ENCODE results near the gene TRIAP1.
"Not testable (repeated sequence)": the region's sequence is repeated elsewhere in the genome, so short reads cannot be mapped to it uniquely, and the experiment has no call there.

The TRIAP1 gene

GRCh38 chr12:120445911-120446843, at the start of gene TRIAP1, which contains the start of gene GATC:
TSS of gene TRIAP1 (minus strand) at chr12:120446384. CDS start at chr12:120446372, 12 bp downstream.
TSS of gene GATC (plus strand) at chr12:120446444. CDS start at chr12:120446481, 37 bp downstream.
- DNase-seq (ENCODE audit: low read depth) = peak; percentile 67
- H3K4me3 ChIP-seq (ENCODE audit: control insufficient read depth, low read depth, low read length) = peak within 1 kb of the TSS; percentile 99
- TF ChIP-seq CTCF (conservative IDR thresholded peaks at IDR 0.05; ENCODE audit: control insufficient read depth, insufficient read depth, low read depth, low read length) = no peak

DNA sequence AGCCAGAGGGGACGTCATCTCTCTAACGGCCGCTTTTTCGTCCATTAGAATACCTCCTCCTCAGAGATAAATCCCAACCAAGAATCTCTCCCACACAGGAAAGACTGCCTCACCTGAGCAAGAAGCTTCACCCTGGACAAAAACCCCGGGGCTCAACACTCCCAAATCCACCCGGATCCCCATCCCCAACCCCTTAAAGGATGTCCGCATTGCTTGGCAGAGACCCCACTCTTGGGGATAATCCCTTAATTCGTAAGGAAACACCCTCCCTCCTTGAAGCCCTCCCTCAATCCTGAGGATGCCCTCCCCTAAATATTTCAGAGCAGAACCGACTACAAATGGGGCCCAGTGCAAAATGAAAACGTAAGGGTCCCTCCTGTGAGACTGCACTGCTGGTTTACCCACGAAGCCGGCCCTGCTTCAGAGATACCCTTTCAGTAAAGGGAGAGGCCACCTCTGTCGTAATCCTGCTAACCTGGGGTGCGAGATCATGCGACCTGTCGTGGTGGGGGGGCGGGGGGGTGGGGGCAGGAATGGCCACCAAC, 49.1 kb upstream of the TRIAP1 start:
- DNase-seq (ENCODE audit: low read depth) = no peak
- TF ChIP-seq CTCF (conservative IDR thresholded peaks at IDR 0.05; ENCODE audit: control insufficient read depth, insufficient read depth, low read depth, low read length) = no peak
- peak overlapping the region; percentile 69 for H3K4me3 ChIP-seq (ENCODE audit: control insufficient read depth, low read depth, low read length)

DNA sequence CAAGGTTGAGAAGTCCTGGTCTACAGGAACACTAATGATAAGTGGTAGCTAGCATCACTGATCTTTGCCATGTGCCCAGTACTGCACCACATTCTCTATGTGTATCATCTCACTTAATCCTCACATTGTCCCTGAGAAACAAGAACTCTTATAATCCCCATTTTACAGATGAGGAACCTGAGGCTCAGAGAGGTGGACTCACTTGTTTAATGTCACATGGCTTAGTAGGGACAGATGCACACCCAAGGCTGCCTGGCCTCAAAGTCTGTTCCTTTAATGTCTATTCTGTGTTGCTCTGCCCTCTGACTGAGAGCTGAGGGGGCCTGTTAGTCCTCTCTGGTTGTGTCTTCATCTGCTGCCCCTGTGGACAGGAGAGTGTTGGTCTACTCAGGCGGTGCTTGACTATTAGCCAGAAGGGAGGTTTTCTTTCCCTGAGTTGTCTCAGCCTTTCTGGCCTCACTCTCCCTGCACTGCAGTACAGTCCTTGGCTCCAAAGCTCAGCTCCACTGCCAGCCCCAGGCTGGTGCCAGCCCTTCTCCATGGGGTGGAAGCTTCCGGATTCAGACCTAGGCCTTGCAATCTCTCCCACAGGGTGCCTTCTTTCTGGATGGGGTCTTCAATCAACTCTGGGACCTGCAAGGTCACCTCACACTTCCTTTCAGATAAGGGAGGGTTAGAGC, 44.8 kb upstream of the TRIAP1 start:
- no peak for TF ChIP-seq CTCF (conservative IDR thresholded peaks at IDR 0.05; ENCODE audit: control insufficient read depth, insufficient read depth, low read depth, low read length)
- DNase-seq (ENCODE audit: low read depth) = no peak
- no peak overlapping the region for H3K4me3 ChIP-seq (ENCODE audit: control insufficient read depth, low read depth, low read length)

DNA sequence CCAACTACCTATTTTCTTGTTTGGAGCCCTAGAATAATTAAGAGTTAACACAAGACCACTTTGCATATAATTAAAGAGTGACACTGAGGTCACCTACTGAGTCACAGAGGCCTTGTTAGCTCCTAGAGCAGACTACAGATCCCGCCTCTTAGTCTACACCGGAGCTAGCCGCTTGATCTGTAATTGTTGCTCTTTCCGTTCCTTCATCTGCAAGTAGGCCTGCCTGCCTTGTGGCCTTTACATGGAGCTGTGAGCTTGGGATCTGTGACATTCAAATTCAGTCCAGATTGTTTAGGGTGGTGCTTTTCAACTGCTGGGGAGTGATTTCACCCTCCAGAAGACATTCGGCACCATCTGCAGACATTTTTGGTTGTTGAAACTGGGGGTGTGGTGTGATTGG, 44.1 kb upstream of the TRIAP1 start:
- no peak for DNase-seq (ENCODE audit: low read depth)
- no peak overlapping the region for H3K4me3 ChIP-seq (ENCODE audit: control insufficient read depth, low read depth, low read length)
- no peak for TF ChIP-seq CTCF (conservative IDR thresholded peaks at IDR 0.05; ENCODE audit: control insufficient read depth, insufficient read depth, low read depth, low read length)

GRCh38 chr12:120489018-120489417, 42.8 kb upstream of the TRIAP1 start:
- peak; percentile 60 for DNase-seq (ENCODE audit: low read depth)
- no peak for TF ChIP-seq CTCF (conservative IDR thresholded peaks at IDR 0.05; ENCODE audit: control insufficient read depth, insufficient read depth, low read depth, low read length)
- H3K4me3 ChIP-seq (ENCODE audit: control insufficient read depth, low read depth, low read length) = no peak overlapping the region

DNA sequence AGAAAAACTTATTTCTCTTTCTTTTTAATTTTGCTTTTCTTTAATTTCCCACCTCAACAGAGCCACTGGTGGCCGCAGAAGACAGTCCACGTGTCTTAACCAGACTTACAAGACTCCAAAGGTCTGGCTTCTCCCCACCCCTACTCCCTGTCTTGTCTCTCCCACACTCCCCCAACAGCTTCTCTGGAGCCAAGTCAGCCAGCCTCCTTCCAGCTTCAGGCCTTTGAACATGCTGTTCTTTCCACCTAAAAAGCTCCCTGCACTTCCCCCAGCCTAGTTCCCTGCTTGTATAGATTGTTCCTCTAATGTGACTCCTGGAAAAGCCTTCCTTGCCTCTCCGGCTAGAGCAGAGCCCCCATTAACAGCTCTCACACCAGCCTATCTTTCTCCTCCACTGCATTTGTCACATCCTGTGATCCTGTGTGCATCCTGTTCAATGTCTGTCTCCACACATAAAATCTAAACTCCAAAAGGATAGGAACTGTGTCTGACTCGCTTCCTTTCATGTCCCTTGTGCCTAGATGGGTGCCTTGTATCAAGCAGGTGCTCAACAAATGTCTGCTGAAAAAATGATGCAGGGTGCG, 42.0 kb upstream of the TRIAP1 start:
- H3K4me3 ChIP-seq (ENCODE audit: control insufficient read depth, low read depth, low read length) = no peak overlapping the region
- TF ChIP-seq CTCF (conservative IDR thresholded peaks at IDR 0.05; ENCODE audit: control insufficient read depth, insufficient read depth, low read depth, low read length) = no peak
- DNase-seq (ENCODE audit: low read depth) = no peak

DNA sequence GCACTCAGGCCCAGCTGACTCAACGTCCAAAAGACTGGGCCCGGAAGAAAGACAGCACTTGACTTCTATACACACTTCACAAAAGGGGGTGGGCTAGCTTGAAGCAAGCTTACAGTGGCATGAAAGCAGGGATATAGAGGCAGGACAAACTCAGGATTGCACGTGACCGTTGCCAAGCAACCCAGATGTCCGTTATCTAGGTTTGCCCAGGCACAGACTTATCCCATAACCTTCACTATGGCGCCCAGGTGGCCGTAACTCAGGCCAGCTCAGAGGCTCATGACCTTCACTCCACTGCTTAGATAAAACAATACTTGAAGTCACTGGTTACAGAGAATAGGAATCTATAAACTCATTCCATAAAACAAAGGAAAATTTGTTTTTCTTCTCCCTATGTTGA, 41.4 kb upstream of the TRIAP1 start:
- not testable (repeated sequence) for H3K4me3 ChIP-seq (ENCODE audit: control insufficient read depth, low read depth, low read length)

More for the DNA sequence above, 41.4 kb upstream of the TRIAP1 start:
- not testable (repeated sequence) for DNase-seq (ENCODE audit: low read depth)
